ENCODE data around the gene AMH.
"Not testable (repeated sequence)": the region's sequence is repeated elsewhere in the genome, so short reads cannot be mapped to it uniquely, and the experiment has no call there.

AMH gene

GRCh38 chr19:2249010-2249866 lies at the start of gene AMH:
AMH (plus strand) TSS chr19:2249323; CDS start chr19:2249333, 10 bp downstream.
- DNase-seq (ENCODE audit: low read depth) = no peak

GRCh38 chr19:2199861-2200623 lies 49.1 kb upstream of the AMH start:
- DNase-seq (ENCODE audit: low read depth) = no peak

GRCh38 chr19:2200624-2201294 lies 48.4 kb upstream of the AMH start:
- not testable (repeated sequence) for DNase-seq (ENCODE audit: low read depth)

- DNase-seq (ENCODE audit: low read depth) = no peak
These were observed 47.5 kb upstream of the AMH start for GRCh38 chr19:2201473-2202148.

GRCh38 chr19:2202366-2202765 lies 46.8 kb upstream of the AMH start:
- DNase-seq (ENCODE audit: low read depth) = no peak

- no peak for DNase-seq (ENCODE audit: low read depth)
These were observed 42.1 kb upstream of the AMH start for GRCh38 chr19:2207008-2207407.

- no peak for DNase-seq (ENCODE audit: low read depth)
These were observed 40.9 kb upstream of the AMH start for GRCh38 chr19:2207991-2208860.

- DNase-seq (ENCODE audit: low read depth) = no peak
These were observed 40.1 kb upstream of the AMH start for GRCh38 chr19:2208975-2209374.

- DNase-seq (ENCODE audit: low read depth) = no peak
These were observed 39.7 kb upstream of the AMH start for GRCh38 chr19:2209408-2209807.

GRCh38 chr19:2210206-2210605 lies 38.9 kb upstream of the AMH start:
- DNase-seq (ENCODE audit: low read depth) = no peak

- DNase-seq (ENCODE audit: low read depth) = no peak
These were observed 38.0 kb upstream of the AMH start for GRCh38 chr19:2210987-2211740.

- no peak for DNase-seq (ENCODE audit: low read depth)
These were observed 36.0 kb upstream of the AMH start for GRCh38 chr19:2212861-2213711.

- DNase-seq (ENCODE audit: low read depth) = no peak
These were observed 35.3 kb upstream of the AMH start for GRCh38 chr19:2213799-2214198.

GRCh38 chr19:2214251-2214650 lies 34.9 kb upstream of the AMH start:
- DNase-seq (ENCODE audit: low read depth) = no peak

- peak; percentile 20 for DNase-seq (ENCODE audit: low read depth)
These were observed 33.8 kb upstream of the AMH start for GRCh38 chr19:2215281-2215751.

GRCh38 chr19:2216361-2217225 lies 32.5 kb upstream of the AMH start:
- no peak for DNase-seq (ENCODE audit: low read depth)

GRCh38 chr19:2217591-2217990 lies 31.5 kb upstream of the AMH start:
- DNase-seq (ENCODE audit: low read depth) = no peak

- no peak for DNase-seq (ENCODE audit: low read depth)
These were observed 29.4 kb upstream of the AMH start for GRCh38 chr19:2219726-2220125.

Data from activated T-helper 1 cell treated with Interleukin-2 at 50 U/mL for 16 hours (primary cell).